GM19463 (cell line): ENCODE data around the gene STAC.
"Not testable (repeated sequence)": the region's sequence is repeated elsewhere in the genome, so short reads cannot be mapped to it uniquely, and the experiment has no call there.

Source experiments
- ATAC-seq: cut with Tn5 transposase; IDR thresholded peaks from one replicate; pipeline ENCODE4 v1.9.1; 2021; ENCODE audit warnings: mild to moderate bottlenecking, moderate library complexity; ENCODE audit not compliant: unreplicated experiment

STAC gene

DNA sequence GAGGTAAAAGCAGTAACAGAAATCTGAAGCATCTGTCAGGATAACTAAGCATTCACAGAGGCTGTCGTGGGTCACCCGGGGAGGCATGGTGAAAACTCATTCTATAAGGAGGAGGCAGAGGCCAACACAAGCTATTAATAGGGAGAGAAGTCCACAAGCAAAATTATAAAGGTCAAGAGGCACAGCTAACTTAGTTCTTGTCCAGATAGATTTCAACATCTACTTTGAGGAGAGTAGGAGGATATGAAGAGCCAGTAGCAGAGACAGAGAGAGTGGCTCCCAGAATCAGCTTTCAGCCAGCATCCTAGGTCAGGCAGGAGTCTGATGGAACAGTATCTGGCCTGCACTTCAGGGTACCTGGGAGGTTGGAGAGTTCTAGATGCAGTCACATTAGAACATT lies 95.3 kb downstream of the STAC start:
- no peak for ATAC-seq

DNA sequence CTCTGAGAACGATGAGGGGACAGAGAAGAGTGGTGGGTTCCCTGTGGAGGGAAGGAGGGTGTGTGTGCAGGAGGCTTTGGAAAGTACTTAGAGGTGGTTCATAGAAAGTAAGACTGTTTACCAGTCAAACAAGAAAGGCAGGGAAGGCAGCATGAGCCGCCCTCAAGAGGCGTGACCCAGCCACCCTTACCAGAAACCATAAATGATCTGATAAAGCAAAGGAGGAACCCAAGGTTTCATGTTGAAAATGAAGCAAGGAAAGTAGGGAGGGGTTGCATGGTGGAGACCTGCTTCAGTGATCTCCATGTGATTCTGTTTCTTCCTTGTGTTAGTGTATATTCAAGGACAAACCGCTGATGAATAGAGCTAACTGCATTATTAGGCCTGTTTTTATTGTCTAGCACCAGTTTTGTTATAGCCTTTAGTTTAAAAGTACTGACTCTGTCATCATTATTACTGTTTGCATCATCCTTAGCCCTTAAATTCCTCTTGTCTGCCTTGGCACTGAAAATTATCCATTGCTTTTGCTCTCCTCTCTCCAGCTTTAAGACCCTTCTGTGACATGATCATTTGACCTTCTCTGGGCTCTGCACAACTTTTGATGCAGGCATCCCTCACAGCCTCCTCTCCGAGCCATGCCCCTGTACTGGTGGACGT lies 96.1 kb downstream of the STAC start:
- ATAC-seq = no peak

DNA sequence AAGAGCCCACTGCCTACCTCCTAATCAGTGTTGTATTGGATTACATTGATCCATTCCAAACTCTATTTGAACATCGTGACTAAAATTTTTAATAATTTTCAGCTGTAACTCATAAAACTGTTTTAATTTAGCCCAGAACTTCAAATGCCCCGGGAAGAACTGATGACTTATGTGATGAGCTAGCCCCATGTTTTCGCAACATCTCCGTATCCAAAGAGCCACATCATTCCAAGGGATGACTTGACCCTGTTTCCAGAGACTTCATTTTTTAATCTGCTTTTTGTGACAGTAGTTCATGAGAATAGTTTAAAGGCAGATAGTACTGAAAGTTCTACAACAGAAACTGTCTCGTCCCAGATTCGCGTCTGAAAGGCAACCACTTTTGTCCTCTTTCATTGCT lies 97.4 kb downstream of the STAC start:
- ATAC-seq = no peak

DNA sequence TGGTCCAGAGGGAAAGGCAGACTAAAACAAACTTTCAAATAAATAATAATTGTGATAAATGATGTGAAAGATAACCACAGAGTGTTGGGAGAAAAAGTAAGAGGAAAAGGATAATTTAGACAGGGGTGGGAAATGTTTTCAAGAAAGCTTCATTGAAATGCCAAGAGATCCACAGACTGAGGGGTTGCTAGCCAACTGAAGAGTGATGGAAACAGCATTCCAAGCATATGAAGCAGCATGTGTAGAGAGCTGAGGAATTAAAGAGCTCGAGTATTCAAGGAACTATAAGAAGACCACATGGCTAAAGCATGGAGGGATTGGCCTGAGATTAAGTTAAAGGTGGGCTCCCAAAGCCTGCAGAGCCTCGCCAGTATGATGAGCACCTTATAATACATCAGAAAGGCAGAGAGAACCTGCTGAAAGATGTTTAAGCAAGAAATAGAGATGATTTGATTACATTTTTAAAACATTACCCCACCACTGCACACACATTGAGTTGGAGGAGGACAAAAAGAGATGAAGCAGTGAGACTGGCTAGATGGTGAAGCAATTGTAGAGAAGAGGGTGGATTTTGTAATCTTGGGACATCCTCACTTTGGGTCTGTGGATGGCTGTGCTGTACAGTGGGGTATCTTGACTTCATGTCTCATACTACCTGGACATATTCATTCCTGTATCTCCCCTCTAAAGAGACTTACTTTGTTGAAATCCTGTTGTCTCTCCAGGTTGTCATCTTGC lies 100.8 kb downstream of the STAC start:
- ATAC-seq = no peak

DNA sequence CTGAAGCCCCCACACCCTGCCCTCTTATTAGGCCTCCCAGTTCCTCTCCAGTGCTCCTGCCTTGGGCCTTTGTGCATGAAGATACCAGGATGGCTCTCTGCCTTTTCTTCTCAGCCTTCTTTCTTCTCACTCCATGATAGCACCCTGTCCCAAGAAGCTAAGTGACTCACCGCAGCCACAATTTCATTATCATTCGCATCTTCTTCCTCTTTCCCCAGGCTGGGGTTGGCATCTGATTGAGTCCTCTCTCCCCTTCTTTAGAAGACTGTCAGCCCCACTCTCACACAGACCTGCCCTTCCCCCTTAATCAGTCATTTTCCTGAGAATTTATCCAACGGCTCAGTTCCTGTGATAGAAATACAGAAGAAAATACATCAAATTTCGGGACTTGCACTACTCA lies 102.0 kb downstream of the STAC start:
- no peak for ATAC-seq

DNA sequence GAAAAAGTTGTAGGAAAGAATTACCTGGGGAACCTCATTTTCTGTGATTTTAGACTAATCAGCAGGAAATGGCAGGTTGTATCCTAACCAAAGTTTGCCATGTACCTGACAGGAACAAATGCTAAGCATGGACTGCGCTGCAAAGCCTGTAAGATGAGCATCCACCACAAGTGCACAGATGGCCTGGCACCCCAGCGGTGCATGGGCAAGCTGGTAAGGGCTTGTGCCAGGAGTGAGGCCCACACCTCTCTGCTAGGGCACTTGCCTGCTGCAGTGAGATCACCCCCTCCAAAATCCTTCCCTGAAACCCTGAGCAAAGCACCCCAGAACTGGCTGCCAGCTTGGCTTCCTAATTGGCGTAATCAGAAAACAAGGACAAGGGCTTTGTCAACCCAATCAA lies 102.6 kb downstream of the STAC start:
- no peak for ATAC-seq

DNA sequence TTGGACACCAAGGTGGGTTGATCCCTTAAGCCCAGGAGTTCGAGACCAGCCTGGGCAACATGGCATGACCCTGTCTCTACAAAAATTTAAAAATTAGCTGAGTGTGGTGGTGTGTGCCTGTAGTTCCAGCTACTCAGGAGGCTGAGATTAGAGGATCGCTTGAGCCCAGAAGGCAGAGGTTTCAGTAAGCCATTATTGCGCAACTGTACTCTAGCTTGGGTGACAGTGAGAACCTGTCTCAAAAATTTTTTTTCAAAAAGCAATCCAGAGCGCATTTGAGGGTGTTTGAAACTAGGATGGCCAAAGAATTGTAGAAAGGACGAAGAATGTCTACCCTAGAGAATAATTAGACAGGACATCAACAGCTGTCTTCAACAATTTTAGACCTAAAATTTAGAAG lies 103.4 kb downstream of the STAC start:
- no peak for ATAC-seq

DNA sequence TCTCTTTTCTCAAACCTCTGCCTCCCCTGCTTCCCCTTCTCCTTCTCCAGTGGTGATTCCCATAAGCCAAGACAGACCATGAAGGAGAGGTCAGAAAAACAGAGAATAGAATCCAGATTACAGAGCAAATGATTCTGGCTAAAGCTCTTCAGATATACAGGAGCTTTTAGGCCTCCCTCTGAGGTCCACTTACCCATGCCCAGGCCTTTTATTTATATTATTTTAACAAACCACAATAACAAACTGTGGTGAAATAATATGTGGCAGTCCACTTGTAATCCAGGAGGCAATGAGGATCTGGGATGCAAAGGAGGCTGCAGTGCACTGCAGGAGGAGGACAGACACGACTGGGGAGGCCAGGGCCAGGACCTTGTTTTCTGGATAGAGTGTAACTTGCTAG lies 104.1 kb downstream of the STAC start:
- ATAC-seq = no peak

DNA sequence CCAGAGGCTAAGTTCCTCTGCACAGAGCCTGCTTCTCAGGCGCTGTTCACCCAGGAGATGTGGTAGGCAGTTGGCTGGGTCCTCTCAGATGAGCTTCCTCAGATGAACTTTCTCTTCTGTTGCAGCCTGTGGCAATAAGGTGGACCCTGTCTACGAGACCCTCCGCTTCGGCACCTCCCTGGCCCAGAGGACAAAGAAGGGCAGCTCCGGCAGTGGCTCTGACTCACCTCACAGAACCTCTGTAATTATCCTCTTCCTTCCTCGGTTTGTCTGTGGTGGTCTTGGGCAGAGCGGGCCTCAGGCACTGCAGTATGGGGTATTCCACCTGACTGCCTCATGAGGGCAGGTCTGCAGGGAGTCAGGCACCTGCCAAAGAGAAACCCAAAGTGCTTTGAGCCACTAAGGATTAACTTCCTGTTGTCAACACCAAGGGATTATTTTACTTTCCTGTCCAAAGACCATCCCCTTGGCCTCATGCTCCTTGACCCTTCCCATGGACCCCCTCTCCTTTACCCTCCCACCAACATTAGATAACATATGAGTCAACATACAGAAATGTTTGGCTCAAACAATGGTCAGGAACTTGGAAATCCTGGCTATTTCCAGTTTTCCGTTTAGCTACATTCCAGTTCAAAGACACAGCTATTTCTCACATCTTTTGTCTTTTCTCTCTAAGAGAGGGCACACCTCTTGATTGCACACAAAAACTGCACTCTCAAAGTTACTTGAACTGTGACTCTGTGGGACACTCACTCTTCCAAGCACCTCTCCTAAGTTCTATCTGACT lies 105.9 kb downstream of the STAC start:
- no peak for ATAC-seq

DNA sequence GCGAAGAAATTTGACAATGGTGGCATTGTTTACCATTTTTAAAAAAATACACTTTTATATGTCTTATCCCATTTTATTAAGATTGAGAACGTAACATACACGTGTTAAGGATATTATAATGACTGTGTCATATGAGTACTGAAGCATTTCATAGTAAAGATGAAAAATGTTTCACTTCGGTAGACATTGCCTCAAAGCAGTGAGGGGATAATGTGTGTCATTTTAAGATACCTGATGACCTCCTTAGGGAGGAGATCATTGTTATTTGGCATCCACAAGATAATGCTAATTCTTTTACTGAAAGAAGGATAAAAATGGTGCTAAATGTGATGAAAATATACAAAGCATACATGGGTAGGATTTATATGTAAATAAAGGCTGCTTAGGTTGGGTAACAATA lies 107.3 kb downstream of the STAC start:
- no peak for ATAC-seq

DNA sequence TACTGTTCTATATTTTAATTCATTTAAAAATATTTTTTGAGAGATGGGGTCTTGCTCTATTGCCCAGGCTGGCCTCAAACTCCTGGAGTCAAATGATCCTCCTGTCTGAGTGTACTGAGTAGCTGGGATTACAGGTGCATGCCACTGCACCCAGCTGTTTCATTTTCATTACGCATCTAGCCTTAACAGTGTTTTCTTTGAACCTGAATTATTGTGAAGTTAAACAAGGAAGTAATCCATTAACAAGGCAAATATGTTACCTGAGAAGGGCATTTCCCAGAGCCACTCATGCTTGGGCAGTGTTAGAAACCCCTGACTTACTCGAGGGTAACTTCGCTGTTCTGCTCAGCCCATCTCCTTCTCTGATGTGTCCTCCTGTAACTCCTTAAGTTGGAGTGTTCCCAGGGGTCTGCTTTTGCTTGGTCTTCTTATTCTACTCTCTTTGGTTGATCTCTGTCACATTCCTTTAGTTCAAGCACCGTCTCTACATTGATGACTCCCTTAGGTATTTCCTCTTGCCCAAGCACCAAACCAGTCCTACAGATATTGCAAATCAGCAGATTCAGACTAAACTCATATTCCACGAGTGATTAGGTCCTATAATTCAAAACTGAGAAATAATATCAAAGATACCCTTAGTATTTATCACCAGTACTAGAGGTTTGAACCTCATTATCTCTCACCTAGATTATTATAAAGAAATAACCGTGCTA lies 107.9 kb downstream of the STAC start:
- ATAC-seq = peak; percentile 46

DNA sequence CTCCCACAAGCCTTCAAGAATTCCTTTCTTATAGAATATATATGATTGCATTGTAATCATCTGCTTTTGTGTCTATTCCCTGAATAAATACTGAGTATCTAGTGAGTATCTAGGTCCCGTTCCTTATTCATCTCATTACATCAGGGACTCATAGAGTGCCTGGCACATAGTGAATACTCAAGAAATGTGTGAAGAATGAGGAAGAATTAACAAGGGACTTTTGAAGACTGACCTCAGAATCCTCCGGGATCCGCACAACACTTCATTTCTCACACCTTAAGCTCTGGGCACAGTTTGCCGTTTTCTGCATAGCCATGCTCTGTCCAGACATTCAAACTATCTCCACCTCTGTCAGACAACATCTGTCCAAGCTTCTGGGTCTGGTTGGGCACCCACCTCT lies 108.8 kb downstream of the STAC start:
- ATAC-seq = no peak

DNA sequence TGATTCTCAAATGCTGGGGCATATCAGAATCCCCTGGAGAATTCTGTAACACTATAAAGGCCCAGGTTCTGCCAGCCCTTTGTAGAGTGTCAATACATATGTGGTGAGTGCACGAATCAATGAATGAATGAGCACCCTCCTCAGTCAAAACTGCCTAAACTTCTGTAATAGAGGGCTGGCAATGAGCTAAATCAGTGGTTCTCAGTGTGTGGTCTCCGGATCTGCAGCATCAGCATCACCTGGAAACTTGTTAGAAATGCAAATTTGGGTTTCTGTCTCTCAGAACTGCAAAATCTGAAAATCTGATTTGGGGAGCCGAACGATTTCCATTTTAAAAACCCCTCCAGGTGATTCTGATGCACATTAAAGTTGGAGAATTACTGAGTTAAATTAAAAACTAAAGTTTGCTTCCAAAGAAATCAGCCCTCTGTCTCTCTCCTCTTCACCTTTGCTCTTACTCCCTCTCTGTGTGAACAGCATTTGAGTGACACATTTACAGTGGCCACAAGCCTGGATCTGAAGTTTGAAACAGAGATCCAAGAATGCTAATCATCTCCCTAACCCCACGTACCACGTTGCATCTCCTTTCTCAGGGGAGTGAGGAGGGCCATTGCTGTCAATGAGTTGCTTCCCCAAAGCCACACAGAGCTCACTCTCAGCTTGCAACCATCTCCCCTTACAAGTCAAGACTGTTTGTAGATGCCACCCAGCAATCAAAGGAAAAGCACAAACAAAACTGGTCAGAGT lies 109.5 kb downstream of the STAC start:
- ATAC-seq = no peak

DNA sequence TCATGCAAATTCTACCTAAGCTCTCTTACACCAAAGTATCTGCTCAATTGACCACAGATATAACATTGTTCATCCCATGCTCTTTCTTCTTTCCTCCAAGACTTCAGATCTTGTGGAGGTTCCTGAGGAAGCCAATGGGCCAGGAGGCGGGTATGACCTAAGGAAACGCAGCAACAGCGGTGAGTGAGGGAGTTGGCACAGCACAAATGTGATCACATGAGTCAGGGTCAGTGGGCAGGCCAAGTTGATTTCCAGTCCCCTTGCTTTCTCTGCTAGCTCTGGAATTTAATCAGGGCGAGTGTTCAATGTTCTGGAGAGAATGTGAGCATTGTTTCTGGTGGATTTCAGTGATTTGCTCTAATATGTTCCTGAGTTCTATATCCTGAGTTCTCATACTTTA lies 112.7 kb downstream of the STAC start:
- no peak for ATAC-seq

DNA sequence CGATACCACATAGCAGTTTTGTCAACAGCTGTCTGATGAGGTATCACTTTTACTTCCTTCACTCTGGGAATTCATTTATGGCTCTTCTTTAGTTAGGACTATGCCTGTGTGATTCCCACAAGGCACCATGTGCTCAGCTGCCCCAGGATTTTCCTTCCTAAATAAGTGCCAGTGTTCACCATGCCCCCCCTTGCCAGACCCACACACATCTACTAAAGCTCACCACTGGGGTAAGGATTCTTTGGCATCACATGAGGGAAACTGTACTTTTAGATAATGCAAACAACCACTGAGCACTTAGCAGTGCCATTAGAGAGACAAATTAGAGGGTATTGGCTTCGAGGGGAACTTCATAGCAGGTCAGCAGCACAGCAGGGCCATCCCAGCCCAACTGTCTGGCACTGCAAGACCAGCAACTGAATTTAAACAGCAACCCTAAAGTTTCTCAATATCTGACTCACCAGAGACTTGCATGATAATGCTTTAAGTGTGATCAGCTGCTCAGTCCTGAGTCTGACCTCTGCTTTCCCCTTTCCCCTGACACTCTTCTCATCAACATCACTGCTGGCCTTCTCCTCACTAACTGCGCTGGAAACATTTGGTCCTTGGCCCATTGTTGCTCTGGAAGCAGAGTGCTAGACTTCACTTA lies 114.3 kb downstream of the STAC start:
- ATAC-seq = no peak

DNA sequence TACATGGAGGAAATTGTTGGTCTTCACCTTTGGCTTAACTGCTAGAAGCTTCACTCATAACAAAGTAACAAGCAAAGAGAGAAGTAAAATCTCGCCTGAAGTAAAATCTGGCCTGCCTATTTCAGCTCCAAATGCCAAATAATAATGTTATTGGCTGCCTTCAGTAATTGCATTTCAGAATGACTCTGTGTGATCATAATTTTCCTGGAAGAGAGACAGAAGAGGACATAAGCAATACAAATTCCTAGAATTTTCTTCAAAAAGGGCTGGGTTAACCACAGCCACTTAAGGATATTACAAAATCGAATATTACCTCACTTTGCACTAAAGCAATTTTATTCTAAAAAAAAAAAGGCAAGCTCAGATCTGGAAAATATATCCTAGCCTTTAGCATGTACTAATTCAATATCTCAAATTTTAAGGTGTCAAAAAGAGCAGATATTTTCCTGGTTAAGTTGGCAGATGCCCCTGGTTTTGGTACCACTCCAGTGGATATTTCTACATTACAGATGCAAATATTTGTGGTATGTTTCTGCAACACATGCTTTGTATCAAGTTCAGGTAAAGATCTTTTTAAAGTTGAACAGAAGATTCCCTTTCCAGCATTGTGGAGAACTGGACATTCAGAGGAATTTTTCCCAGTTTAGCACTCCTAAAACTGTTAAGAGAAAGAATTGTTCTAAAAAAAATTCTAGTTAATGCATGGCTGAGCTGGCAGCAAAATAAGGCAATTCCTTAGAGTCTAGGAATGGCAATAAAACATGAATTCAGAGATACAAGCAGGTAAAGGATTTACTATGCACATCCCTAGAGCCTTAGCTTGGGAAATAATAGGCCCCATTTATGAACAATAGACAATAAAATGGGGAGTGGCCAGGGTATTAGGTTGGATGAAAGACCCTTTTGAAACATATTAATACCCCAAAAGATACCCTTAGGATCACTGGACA lies 116.7 kb downstream of the STAC start:
- no peak for ATAC-seq

DNA sequence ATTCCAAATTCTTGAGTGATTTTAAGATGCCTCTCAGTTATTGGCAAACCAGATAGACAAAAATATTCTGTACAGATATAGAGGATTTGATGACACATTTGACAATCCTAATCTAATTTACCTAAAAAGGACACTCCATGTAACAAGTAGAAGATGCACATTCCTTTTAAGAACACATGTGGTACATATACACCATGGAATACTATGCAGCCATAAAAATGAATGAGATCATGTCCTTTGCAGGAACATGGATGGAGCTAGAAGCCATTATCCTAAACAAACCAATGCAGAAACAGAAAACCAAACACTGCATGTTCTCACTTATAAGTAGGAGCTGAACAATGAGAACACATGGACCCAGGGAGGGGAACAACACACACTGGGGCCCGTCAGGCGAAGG lies 119.7 kb downstream of the STAC start:
- not testable (repeated sequence) for ATAC-seq

DNA sequence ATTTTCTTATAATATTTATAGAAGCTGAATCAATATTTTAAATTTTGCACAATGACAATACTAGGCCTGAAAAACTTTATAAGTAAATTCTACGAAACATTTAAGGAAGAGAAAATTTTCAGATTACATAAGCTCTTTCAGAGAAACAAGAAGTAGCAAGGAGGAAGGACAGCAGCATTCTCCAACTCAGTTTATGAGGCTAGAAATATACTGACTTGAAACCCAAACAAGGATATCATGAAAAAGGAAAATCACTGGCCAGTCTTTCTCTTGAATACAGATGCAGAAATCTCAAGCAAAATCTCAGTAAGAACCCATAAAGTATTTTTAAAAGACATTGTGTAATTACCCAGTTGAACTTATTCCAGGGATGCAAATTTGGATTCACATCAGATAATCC lies 121.3 kb downstream of the STAC start:
- no peak for ATAC-seq

DNA sequence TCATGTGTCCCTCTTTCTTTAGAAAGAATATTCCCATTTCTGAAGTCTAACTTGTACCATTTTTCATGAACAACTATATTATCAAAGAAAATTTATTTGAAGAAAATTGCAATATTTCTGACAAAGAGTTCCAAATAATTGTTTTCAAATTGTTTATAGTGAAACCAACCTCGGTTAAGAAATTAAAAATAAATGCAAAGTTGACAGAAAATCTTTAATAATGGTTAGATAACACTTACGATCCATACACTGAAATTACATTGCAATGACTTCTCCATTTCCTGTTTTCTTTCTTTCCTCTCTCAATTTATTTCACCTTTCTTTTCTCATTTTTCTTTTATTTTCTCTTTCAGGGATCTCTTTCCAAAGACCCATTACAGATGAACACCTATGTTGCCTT lies 125.1 kb downstream of the STAC start:
- no peak for ATAC-seq
